Keratinocyte (primary cell): Measurements from ENCODE around the gene WWC2.

ENCODE experiments used
- CTCF ChIP-seq, 3 experiments: IDR thresholded peaks in 1 of 3; conservative IDR thresholded peaks in 1 of 3; optimal IDR thresholded peaks in 1 of 3; 2 replicates in 2 of 3; 3 replicates in 1 of 3; pipeline versions ENCODE3 to v1.5.1; 2011; ENCODE audit warnings: low read length in 3 of 3, mild to moderate bottlenecking in 3 of 3, moderate library complexity in 2 of 3, control low read depth in 1 of 3, inconsistent platforms in 1 of 3; ENCODE audit not compliant: insufficient read depth in 2 of 3; ENCODE audit errors: extremely low read depth in 1 of 3
- EZH2 ChIP-seq: IDR thresholded peaks from one replicate; pipeline ENCODE4 v1.6.1; 2012; ENCODE audit warnings: inconsistent platforms, mild to moderate bottlenecking, low read length, moderate library complexity

- TF ChIP-seq CTCF (optimal IDR thresholded peaks at IDR 0.05 in 1 of 3, IDR thresholded peaks at IDR 0.05 in 1 of 3, conservative IDR thresholded peaks at IDR 0.05 in 1 of 3; ENCODE audit: extremely low read depth in 1 of 3, insufficient read depth in 2 of 3, low read length in 3 of 3): no peak
- no peak for TF ChIP-seq EZH2
These were observed 87.8 kb downstream of the WWC2 start for GRCh38 chr4:183186813-183187212.
